ENCODE measurements around the gene ZNF599.

Gene ZNF599

DNA sequence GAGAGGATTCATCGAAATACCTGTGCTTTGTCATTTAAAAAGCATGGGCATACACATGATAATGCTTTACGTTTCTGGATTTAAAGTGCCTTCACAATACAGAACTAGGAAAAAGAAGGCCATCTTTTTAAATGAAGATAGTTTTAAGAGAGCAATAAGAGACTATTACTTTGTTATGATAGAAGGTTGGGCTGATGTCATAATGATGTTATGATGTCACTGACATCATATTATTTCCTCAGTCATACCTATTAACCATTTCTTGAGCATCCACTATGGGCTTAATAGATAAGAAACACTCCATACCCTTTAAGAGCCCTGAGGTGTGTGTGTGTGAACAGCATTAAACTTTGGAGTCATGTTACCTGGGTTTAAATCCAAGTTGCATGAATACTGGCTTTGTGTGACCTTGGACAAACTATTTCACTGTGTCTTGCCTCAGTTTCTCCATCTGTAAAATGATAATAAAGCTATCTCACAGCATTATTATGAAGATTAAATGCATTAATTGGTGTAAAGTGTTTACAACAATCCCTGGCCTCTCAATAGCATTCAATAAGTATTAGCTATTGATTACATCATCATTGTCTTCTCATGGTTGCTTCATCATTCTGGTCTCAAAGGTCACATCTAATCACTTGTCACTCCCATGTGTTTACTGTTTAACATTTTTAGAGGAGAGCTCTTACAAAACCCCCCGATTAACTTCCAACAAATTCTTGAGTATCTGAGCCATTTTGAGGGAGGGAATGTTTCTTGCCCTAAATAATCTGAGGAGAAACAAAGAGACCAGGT is 27.9 kb downstream of the ZNF599 start:
- no peak for DNase-seq (ENCODE audit: low read depth)

DNA sequence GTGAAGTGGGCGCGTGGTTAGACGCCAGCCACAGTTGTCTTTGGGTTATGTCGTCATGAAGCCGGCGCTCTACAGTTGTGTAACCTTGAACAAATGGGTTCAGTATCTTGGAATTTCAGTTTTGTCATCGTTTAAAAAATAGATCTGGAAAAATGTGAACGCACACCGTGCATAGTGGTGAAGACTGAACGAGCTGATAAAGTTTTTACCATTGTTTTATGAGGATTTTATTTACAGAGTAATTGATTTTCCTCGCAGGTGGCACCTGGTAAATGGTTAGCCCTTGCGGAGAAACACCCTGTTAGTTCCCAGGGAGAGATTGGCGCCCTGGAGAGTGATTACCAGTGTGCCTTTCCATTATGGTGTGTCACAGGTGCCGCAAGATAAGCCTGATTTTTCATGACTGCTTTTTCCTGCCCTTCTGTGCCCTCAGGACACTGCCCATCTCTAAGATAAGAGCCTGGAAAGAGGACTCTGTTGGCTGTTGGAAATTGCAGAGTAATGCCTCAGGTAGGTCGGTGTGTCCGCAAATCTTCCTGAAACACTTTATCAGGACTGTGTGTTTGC is 38.4 kb downstream of the ZNF599 start:
- DNase-seq (ENCODE audit: low read depth) = no peak

DNA sequence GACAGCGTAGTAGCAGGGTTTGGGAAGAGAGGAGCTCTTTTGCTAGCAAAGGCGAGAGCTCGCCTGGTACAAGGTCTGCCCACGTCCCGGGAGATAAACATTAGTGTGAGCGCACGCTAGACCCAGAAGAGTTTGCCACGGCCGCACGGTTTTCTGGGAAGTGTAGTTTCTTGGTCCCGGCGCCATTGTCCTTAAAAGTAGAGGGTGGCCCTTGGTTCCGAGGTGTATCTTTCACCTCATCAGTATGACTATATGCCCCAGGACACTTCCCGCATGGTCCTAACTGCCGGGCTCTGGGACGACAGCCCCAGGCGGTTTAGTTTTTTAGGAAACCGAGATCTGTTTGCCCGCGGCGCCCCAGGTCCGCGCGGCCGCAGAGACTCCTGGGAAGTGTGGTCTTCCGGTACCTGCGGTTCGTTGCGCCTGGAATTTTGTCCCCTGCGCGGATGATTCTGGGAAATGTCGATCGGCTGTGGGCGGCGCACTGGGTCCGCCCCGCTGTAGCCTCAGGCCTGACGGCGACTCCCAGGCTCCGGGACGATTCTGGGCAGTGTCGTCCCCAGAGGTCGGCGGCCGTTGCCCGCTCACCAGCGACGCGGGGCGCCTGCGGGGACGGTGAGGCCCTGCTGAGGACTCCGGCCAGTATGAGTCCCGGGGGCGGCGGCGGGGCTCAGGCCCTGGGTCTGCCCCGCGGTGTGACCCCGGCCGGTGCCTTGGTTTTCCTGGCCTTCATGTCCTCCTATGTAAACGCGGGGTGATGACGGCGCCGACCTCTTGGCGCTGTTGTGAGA is 39.1 kb downstream of the ZNF599 start, which contains the start of gene ZNF181:
Gene ZNF181, plus strand, starts transcription at position 498 of the 791 bp plus-strand sequence. CDS start 795 bp downstream, outside the sequence.
- peak; percentile 67 for DNase-seq (ENCODE audit: low read depth)

DNA sequence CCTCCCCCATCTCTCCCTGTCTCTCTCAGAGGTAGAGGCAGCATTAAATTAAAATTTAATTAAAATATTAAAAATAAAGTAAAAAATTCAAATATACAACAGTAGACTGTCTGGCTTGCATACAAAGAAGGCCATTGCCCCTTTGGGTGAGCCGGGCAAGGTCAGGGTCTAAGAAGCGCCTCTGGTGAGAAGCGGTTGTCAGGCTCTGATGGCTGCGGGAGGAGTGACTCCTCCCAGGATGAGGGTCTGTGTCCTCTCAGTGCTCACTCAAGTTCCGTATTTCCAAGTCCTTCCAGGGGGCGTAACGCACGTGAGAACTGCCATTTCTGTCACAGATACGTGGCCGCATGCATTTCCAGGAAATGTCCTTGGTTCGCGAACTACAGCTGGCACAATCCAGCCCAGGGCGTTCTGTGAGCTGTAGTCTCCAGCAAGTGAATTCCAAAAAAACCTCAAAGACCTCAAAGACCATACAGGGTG is 39.7 kb downstream of the ZNF599 start:
- DNase-seq (ENCODE audit: low read depth) = peak; percentile 4

DNA sequence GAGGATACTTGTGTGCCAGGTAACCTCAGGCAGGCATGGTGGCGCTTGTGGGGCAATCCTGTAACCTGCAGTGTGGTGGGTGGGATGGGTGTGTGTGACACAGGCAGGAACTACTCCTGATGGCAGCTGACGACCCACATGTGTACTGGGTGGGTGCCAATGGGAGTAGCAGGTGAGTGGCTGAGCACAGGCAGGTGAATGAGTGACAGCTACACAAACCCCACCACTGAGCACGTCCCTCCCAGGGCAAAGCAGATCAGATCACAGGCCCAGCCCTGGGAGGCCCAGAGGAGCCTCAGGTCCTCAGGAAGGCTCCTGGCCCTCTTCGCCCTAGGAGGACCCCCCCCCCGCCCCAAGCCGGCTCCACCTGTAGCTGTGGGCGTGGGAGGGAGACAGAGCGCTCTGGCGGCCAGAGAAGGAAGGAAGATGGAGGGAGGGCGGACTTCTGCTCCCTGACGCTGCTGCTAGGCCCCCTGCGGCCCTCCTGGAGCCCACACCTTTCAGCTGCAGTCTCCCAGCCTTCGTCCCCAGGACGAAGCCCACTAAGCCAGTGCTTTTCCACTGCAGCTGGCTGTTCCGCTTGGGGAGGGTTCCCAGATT is 40.3 kb downstream of the ZNF599 start:
- DNase-seq (ENCODE audit: low read depth) = no peak

DNA sequence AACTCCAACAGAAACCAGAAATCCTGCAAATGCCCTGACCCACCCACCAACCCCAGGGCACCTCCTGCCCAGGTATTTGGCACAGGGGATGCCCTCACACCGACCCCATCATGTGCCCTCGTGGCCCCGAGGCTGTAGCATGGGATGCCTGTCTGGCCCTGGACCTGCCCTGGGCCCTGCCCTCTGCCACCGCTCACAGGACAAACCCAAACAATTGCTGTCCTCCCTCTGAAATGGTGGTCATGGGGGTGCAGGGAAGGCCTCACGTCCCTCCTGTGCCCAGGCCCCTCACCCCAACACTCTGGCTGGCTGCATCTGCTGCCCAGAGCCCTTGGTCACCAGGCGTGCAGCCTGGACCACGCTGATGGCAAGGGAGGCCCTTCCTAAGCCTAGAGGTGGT is 41.1 kb downstream of the ZNF599 start:
- no peak for DNase-seq (ENCODE audit: low read depth)

DNA sequence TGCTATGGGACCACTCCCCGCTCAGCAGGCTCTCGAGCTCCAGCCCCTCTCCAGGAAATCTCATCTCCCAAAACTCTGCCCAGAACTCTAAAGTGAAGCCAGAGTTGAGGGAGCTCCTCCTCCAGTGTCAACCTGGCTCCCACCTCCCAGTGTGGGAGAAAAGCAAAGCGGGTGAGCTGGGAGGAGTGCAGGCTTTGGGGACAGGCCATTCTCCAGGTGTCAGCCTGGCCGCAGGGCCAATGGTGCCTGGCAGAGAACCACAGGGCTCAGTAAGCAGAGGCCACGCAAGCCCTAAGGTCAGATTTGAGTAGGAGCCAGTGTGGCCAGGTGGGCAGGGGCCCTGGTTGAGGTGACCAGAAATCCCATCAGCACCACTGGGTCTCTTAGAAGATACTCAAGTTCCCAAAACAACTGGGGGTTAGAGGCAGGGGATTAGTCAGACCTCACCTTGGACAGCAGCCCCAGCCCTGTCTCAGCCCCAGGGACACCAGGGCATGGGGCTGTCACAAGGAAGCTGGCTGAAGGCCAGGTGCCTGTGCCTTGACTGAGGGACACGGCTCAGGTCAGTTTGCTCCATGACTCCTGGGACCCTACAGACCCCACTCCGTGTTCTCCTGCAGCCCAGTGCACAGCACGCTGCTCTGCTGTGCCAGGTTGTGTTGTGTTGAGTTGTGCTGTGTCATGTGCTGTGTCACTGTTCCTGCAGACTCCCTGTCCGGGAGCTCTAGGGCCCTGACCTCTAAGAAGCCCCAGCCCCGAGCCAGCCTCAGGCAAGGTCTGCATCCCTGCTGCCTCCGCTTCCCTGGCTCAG is 41.8 kb downstream of the ZNF599 start:
- DNase-seq (ENCODE audit: low read depth) = no peak

DNA sequence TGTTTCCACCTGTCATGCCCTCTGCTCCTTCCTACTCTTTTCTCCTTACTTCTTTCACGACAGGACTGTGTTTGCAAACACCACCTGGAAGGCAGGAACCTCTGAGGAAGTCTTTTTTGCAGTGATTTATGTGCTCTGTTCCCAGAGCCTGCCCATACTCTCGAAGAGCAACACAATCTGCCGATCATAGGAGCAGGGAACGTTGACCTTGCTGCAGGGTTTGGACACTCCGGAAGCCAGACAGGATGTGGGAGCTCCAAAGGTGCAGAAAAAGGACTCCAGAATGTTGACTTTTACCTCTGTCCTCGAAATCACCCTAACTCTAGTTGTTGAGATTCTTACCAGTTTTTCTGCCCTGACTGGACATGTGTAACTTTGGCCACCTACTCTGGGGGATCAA is 47.6 kb downstream of the ZNF599 start:
- DNase-seq (ENCODE audit: low read depth) = no peak

DNA sequence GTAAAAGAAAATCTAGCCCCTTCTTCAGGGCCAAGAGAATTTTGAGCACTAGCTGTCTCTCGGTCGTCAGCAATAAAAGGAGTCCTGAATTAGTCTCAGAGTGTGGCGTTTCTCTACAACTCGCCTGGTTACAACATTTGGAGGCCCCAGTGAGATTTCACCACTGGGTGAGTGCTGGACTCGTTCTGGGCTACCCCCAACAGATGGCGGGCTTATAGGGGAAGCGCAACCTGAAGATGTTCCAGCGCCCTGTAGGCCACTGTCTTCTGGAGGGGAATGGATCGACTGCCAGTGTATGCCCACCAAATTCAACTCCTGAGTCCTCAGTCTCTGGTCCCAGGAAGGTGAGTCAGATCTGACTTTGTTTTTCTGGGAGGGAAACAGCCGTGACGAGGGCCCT is 50.7 kb downstream of the ZNF599 start:
- DNase-seq (ENCODE audit: low read depth) = no peak

DNA sequence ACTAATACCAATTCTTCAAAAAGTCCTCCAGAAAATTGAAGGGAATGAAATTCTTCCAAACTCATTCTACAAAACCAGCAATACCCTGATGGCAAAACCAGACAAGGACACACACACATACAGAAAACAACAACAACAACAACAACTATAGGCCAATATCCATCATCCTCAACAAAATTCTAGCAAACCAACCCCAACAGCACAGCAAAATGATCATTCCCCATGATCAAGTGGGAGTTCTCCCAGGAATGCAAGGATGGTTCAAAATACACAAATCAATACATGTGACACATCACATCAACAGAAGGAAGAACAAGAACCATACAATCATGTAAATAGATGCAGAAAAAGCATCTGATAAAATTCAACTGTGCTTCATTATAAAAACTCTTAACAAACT is 57.7 kb downstream of the ZNF599 start:
- DNase-seq (ENCODE audit: low read depth) = no peak

DNA sequence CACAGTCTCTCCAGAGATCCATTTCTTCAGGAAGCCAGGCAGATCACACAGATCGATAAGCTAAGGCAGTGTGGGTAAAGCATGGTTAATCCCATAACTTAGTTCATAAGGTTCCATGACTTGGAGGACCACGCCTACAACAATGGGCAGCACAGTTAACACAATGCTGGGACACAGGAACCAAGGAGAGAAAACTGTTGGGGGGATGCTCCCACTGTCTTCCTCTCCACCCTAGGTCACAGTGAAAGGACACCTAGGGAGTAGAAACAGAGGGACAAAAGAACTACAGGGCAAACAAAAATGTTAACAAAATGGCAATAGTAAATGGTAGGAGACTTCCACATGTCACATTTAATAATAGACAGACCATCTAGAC is 59.8 kb downstream of the ZNF599 start:
- no peak for DNase-seq (ENCODE audit: low read depth)

DNA sequence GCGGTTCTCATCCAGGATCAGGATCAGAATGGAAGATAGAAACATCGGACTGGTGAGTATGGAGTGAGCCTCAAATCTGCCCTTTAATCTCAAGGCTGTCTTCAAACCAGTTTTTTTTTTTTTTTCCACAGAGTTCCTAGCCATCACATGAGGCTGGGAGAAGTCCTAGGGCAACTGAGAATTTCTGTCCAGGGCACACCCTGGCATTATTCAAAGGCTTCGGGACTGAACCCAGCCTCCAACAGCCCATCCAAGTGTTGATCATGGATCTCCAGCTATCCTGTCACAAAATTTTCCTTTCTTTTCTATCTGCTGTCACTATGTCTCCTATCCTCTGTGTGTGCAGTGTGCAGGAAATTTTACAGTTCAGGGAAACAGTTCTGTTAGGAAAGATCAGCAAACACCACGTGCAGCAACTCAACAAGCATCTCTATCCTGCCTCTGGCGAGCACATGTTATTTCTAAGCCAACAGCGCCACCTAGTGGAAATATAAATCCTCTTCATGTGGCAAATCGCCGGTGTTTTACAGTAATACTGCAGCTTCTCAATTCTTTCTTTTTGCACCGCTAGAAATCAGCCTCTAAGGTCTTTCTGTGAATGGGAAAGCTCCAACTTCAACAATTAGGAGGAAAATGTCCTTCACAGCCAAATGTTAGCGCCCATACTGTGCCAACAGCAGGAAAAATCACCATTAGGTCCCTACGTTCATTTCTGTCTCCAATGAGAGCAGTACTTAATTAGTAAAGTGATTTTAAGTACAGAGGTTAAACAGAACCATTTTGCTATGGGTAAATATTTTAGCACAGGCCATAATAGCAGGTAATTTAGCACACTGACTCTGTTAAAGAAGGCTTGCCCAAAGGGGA is 60.4 kb downstream of the ZNF599 start:
- DNase-seq (ENCODE audit: low read depth) = peak; percentile 27

DNA sequence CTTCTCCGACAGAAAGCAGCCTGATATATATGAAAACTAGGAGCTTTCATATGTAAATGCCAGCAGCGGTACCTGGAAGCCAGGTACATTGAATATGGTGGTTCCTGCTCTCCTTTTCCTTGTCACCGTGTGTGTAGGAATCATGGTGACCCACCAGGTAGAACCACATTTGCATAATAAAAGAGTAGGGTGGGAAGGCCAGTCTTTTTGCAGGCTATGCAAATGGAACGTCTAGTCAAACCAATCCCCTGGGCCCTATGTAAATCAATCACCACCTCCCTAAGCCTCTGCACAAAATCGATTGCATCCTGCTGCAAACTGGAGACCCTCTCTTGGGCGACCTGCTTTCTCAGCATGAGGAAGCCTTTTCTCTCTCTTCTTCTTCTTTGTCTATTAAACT is 61.1 kb downstream of the ZNF599 start:
- DNase-seq (ENCODE audit: low read depth) = no peak
